Kidney epithelial cell (primary cell): ENCODE results near the gene BABAM1. TPM values are rescaled to one million over a fixed set of nuclear protein-coding genes. Genes with fewer than 3 reads are reported as not detected.

Source experiments
- DNase-seq: peaks from one replicate; pipeline ENCODE4 v3.0.0-alpha.2; 2010; ENCODE audit warnings: low read depth
- H3K27me3 ChIP-seq: 2 replicates; pipeline ENCODE4 v1.6.0; 2011; ENCODE audit warnings: low read length; ENCODE audit not compliant: control insufficient read depth, insufficient read depth
- H3K36me3 ChIP-seq: 2 replicates; pipeline ENCODE4 v1.5.1; 2011; ENCODE audit warnings: low read length; ENCODE audit not compliant: control insufficient read depth, insufficient read depth
- H3K4me3 ChIP-seq: 2 replicates; pipeline ENCODE4 v1.5.1; 2011; ENCODE audit warnings: low read depth, mild to moderate bottlenecking, control low read depth, low read length
- CTCF ChIP-seq: IDR thresholded peaks from 2 replicates; pipeline ENCODE4 v1.5.1; 2011; ENCODE audit warnings: mild to moderate bottlenecking, moderate library complexity, low read length, control low read depth, inconsistent platforms; ENCODE audit not compliant: insufficient read depth, poor library complexity, severe bottlenecking
- total RNA-seq: library from RNA; depleted of rRNA; stranded (reverse); fragments of >200 nt; gene quantifications from 2 replicates; pipeline ENCODE4 v1.2.3, GENCODE V29; 2015

BABAM1 gene
- total RNA-seq, 1 donor from 2014 or later, result 101 TPM

GRCh38 chr19:17246681-17247425 lies 20.4 kb upstream of the BABAM1 start:
- no peaks in the 10 kb centered on the region for H3K27me3 ChIP-seq
- no peak for TF ChIP-seq CTCF
- DNase-seq, result no peak
- no peak overlapping the region for H3K4me3 ChIP-seq
- no peaks in the 10 kb centered on the region for H3K36me3 ChIP-seq

GRCh38 chr19:17248011-17248776 lies 19.0 kb upstream of the BABAM1 start:
- no peak for TF ChIP-seq CTCF
- no peak for DNase-seq
- Histone ChIP-seq H3K4me3 (no peak overlapping the region), H3K27me3 (no peaks in the 10 kb centered on the region), H3K36me3 (no peaks in the 10 kb centered on the region)

- no peak for TF ChIP-seq CTCF
- Histone ChIP-seq H3K36me3 (no peaks in the 10 kb centered on the region), H3K4me3 (no peak overlapping the region), H3K27me3 (no peaks in the 10 kb centered on the region)
- no peak for DNase-seq
Measured at GRCh38 chr19:17249887-17250548, 17.2 kb upstream of the BABAM1 start.

GRCh38 chr19:17254636-17255035 lies 12.6 kb upstream of the BABAM1 start:
- DNase-seq, result no peak
- Histone ChIP-seq H3K27me3 (no peaks in the 10 kb centered on the region), H3K36me3 (no peaks in the 10 kb centered on the region), H3K4me3 (no peak overlapping the region)
- TF ChIP-seq CTCF, result no peak

- no peak for DNase-seq
- Histone ChIP-seq H3K36me3 (no peaks in the 10 kb centered on the region), H3K4me3 (no peak overlapping the region), H3K27me3 (no peaks in the 10 kb centered on the region)
- TF ChIP-seq CTCF, result no peak
Measured at GRCh38 chr19:17255150-17255621, 12.1 kb upstream of the BABAM1 start.
